Uterus (tissue), 2 donors: ENCODE data around the gene TNFRSF21.

Experiments
- POLR2A ChIP-seq, 2 donors: fragments of 450-650 bp; IDR thresholded peaks; one replicate each; pipeline ENCODE4 v1.6.1; 2016; ENCODE audit warnings: antibody characterized with exemption in 2 of 2, mild to moderate bottlenecking in 1 of 2, moderate library complexity in 1 of 2
- TF ChIP-seq, protein P1 (sequence below), 4 experiments: fragments of 200-600 bp in 2 of 4; fragments of 450-650 bp in 2 of 4; sonication (generic) in 2 of 4; IDR thresholded peaks; one replicate each; pipeline ENCODE4 v1.5.1; 2016 to 2019; ENCODE audit warnings: antibody characterized with exemption in 4 of 4, mild to moderate bottlenecking in 2 of 4, moderate library complexity in 1 of 4

- TF ChIP-seq, protein P1, sequence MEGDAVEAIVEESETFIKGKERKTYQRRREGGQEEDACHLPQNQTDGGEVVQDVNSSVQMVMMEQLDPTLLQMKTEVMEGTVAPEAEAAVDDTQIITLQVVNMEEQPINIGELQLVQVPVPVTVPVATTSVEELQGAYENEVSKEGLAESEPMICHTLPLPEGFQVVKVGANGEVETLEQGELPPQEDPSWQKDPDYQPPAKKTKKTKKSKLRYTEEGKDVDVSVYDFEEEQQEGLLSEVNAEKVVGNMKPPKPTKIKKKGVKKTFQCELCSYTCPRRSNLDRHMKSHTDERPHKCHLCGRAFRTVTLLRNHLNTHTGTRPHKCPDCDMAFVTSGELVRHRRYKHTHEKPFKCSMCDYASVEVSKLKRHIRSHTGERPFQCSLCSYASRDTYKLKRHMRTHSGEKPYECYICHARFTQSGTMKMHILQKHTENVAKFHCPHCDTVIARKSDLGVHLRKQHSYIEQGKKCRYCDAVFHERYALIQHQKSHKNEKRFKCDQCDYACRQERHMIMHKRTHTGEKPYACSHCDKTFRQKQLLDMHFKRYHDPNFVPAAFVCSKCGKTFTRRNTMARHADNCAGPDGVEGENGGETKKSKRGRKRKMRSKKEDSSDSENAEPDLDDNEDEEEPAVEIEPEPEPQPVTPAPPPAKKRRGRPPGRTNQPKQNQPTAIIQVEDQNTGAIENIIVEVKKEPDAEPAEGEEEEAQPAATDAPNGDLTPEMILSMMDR (IDR thresholded peaks at IDR 0.05): no peak
- no peak for TF ChIP-seq POLR2A (IDR thresholded peaks at IDR 0.05)
These were observed 41.9 kb upstream of the TNFRSF21 start for GRCh38 chr6:47351621-47352020.
